Right lung (tissue), 5 donors: Measurements from ENCODE around the gene SLC10A3. TPM values are rescaled to one million over a fixed set of nuclear protein-coding genes. Genes with fewer than 3 reads are reported as not detected.

ENCODE experiments used
- DNase-seq, 2 donors: peaks; one replicate each; pipeline ENCODE4 v3.0.0-alpha.2; 2013
- polyA plus RNA-seq, 5 donors: library from polyadenylated mRNA; unstranded; fragments of 120-200 nt; gene quantifications; one replicate each; pipeline versions ENCODE4 v1.2.1 to v1.2.3, GENCODE V29; 2013; ENCODE audit warnings: inconsistent platforms in 1 of 5, low replicate concordance in 1 of 5; ENCODE audit not compliant: insufficient read length in 5 of 5, insufficient read depth in 1 of 5

Gene SLC10A3
- polyA plus RNA-seq, 5 donors = 13.6 to 24.7 (median 16.8) TPM

DNA sequence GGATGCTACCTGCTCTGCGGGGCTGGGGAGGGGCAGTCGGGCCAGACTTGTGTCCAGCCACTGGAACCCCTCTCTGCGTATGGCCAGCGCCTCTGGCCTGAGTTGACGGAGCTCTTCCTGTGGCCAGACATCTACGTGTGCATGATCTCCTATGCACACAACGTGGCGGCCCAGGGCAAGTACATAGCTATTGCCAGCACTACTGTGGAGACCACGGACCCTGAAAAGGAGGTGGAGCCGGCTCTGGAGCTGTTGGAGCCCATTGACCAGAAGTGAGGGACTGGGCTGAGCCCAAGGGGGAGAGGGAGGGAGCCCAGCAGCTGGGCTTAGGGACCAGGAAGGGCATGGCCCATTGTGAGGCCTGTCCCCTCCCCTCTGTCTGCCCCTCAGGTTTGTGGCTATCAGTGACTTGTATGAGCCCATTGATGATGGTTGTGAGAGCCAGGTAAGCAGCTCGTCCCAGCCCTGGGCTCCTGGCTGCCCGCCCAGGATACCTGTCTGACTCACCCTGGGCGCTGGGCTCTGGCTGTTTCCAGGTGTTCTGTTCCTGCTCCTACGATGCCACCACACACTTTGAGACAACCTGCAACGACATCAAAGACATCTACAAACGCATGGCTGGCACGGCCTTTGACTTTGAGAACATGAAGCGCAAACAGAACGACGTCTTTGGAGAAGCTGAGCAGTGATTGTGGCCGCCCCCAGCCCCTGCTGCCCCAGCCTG lies 48.3 kb downstream of the SLC10A3 start:
- no peak for DNase-seq

DNA sequence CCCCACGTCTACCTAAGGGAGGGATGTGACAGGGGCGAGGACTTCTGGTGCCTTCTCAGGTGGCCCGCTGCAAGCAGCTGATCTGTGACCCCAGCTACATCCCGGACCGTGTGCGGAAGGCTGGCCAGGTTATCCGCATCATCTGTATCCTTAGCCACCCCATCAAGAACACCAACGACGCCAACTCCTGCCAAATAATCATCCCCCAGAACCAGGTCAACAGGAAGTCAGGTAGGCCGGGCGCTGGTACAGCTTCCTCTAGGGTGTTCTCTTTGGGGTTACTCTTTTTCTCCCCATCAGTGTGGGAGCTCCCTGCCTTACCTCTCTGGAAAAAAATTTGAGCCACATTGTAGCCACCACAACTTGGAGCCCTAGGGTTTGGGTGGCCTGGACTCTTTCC lies 48.9 kb downstream of the SLC10A3 start:
- no peak for DNase-seq

DNA sequence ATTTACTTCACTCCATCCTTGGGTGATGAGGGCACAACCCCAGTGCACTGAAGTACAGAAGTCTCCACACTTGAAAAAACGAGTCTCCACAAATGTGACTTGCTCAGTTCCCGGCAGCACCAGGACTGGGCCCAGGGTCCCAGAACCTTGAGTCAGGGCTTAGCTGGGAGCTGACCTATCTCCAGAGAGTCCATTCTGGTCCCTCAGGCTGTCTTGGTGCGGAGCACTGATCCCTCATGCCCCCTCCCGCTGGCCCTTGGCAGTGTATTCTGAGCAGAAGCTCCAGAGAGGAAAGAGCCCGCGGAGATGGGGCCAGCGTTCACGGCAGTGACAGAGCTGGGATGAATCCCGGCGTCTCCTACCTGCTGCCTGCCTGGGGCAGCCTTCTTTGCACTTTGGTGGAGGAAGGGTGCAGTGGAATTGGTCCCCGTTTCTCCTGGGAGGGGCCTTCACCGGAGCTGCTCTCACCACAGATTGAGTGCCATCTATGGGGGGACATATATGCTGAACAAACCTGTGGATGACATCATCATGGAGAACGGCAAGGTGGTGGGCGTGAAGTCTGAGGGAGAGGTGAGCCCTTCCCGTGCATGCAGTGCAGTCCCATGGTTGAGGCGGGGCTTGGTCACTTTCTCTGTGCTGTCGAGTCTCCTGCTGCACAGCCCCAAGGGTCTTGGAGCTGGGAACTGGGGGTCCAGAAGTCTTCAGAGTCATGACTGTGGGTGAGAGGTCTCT lies 49.6 kb downstream of the SLC10A3 start:
- DNase-seq = no peak

DNA sequence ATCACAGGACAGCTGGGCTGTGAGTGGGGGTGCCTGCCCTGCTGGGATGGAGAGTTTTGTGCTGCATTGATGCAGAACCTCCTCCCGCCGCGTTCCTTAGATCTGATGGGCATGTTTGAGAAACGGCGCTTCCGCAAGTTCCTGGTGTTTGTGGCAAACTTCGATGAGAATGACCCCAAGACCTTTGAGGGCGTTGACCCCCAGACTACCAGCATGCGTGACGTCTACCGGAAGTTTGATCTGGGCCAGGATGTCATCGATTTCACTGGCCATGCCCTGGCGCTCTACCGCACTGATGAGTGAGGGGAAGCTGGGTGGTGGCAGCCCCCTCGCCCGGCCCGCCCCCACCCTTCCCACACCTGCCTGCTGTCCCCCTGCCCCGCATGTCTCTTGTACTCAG lies 50.6 kb downstream of the SLC10A3 start:
- DNase-seq = no peak

DNA sequence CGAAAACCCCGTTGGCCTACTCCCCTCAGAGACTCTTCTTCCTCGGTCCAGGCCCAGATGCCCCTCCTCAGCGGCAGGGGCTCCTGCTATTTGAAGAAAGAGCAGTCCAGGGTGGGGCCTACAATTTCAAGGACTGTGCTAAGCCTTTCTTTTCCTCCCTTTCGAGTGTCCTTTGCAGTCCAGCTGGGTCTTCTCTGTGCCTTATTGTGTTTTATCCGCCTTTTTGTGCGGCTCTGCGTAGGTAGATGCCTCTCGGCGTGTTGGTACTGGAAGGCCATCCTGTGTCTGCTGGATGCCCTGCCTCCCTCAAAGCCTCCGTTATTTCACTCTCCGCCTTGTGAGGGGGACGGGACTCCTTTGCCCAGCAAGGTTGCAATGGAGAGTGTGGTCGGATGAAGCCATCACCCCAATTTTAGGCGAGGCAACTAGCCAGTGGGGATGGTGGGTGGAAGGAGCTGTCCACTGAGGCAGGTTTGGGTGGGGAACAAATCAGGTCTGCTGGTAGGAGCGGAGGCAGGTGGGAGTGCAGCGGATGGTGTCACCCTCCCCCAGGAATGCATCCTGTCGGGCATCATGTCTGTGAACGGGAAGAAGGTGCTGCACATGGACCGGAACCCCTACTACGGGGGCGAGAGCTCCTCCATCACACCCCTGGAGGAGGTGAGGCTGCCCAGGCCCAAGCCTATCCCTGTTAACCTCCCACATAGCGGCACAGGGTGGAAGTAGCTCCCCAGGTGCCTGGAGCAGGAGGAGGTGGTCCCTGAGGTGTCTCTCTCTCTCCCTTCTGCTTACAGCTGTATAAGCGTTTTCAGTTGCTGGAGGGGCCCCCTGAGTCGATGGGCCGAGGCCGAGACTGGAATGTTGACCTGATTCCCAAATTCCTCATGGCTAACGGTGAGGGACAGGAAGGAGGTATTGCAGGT lies 52.2 kb downstream of the SLC10A3 start:
- DNase-seq = no peak

Other genes starting within 250 kb of the SLC10A3 start
- not detected for gene OPN1MW3, start 233.0 kb downstream of the SLC10A3 start, polyA plus RNA-seq
- gene TEX28, start 195.5 kb downstream of the SLC10A3 start, polyA plus RNA-seq = not detected
- gene TKTL1, start 194.8 kb downstream of the SLC10A3 start, polyA plus RNA-seq = under 1 TPM; 0.28 to 0.37 (median 0.30) TPM
- gene FLNA, start 116.0 kb downstream of the SLC10A3 start, polyA plus RNA-seq = 100 to 1,000 TPM; 349 to 757 (median 422) TPM
- 10 to 100 TPM; 52.8 to 84.2 (median 63.9) TPM for gene EMD, start 111.3 kb downstream of the SLC10A3 start, polyA plus RNA-seq
- 1,000 to 10,000 TPM; 4,389 to 5,989 (median 4,777) TPM for gene RPL10, start 92.3 kb downstream of the SLC10A3 start, polyA plus RNA-seq
- 10 to 100 TPM in 4 of 5 donors, 1 to 10 TPM in 1; 9.3 to 12.4 (median 10.5) TPM for gene DNASE1L1, start 81.4 kb downstream of the SLC10A3 start, polyA plus RNA-seq
- gene TAFAZZIN, start 79.1 kb downstream of the SLC10A3 start, polyA plus RNA-seq = 10 to 100 TPM; 31.1 to 44.8 (median 37.6) TPM
- 100 to 1,000 TPM in 2 of 5 donors, 10 to 100 TPM in 3; 79.5 to 109 (median 96.3) TPM for gene ATP6AP1, start 62.0 kb downstream of the SLC10A3 start, polyA plus RNA-seq
- gene GDI1, start 53.5 kb downstream of the SLC10A3 start, polyA plus RNA-seq = 100 to 1,000 TPM; 108 to 164 (median 142) TPM
- gene FAM50A, start 46.5 kb downstream of the SLC10A3 start, polyA plus RNA-seq = 10 to 100 TPM; 37.0 to 58.6 (median 48.1) TPM
- gene PLXNA3, start 32.3 kb downstream of the SLC10A3 start, polyA plus RNA-seq = 10 to 100 TPM; 54.4 to 79.2 (median 63.2) TPM
- 10 to 100 TPM; 12.4 to 33.4 (median 17.1) TPM for gene LAGE3, start 11.3 kb downstream of the SLC10A3 start, polyA plus RNA-seq
- gene UBL4A, start 4.0 kb downstream of the SLC10A3 start, polyA plus RNA-seq = 10 to 100 TPM; 22.6 to 38.0 (median 28.8) TPM
- gene FAM3A, start 25.6 kb upstream of the SLC10A3 start, polyA plus RNA-seq = 10 to 100 TPM; 24.9 to 49.3 (median 35.7) TPM
- 10 to 100 TPM; 30.3 to 49.3 (median 39.8) TPM for gene G6PD, start 56.2 kb upstream of the SLC10A3 start, polyA plus RNA-seq
- 10 to 100 TPM; 14.0 to 18.5 (median 16.7) TPM for gene IKBKG, start 57.0 kb upstream of the SLC10A3 start, polyA plus RNA-seq
- gene CTAG1A, start 94.5 kb upstream of the SLC10A3 start, polyA plus RNA-seq = not detected
- not detected for gene CTAG1B, start 128.7 kb upstream of the SLC10A3 start, polyA plus RNA-seq
- not detected for gene CTAG2, start 162.9 kb upstream of the SLC10A3 start, polyA plus RNA-seq